Transverse colon (tissue), 4 donors: ENCODE measurements around the gene TXNDC11. TPM values are rescaled to one million over a fixed set of nuclear protein-coding genes. Genes with fewer than 3 reads are reported as not detected.

Experiments
- DNase-seq: peaks from one replicate; pipeline ENCODE4 v3.0.0-alpha.2; 2019
- H3K27ac ChIP-seq, 4 donors: fragments of 200-600 bp; sonication (generic); 2 replicates each; pipeline ENCODE4 v1.5.1; 2016 to 2018; ENCODE audit warnings: inconsistent platforms in 4 of 4
- H3K27me3 ChIP-seq: fragments of 200-600 bp; sonication (generic); 2 replicates; pipeline ENCODE4 v1.5.1; 2017; ENCODE audit warnings: inconsistent platforms
- H3K36me3 ChIP-seq, 4 donors: fragments of 200-600 bp; sonication (generic); 2 replicates each; pipeline ENCODE4 v1.5.1; 2017 to 2019; ENCODE audit warnings: inconsistent platforms in 4 of 4
- H3K4me1 ChIP-seq, 4 donors: fragments of 200-600 bp; sonication (generic); 2 replicates each; pipeline ENCODE4 v1.5.1; 2017 to 2020; ENCODE audit warnings: inconsistent platforms in 4 of 4
- H3K4me3 ChIP-seq, 4 donors: fragments of 200-600 bp; sonication (generic); 1 replicate in 1 of 4; 2 replicates in 3 of 4; pipeline versions ENCODE4 v1.5.1 to v1.6.1; 2017 to 2019; ENCODE audit warnings: inconsistent platforms in 4 of 4
- H3K9me3 ChIP-seq, 2 donors: fragments of 200-600 bp; sonication (generic); 2 replicates each; pipeline ENCODE4 v1.5.1; 2017 to 2019; ENCODE audit warnings: inconsistent platforms in 2 of 2
- EP300 ChIP-seq: sonication (generic); formaldehyde crosslinking; IDR thresholded peaks from one replicate; pipeline ENCODE4 v1.6.1; 2017; ENCODE audit warnings: antibody characterized with exemption, low read depth
- POLR2A ChIP-seq: fragments of 450-650 bp; IDR thresholded peaks from one replicate; pipeline ENCODE4 v1.6.1; 2016; ENCODE audit warnings: antibody characterized with exemption, mild to moderate bottlenecking, moderate library complexity
- POLR2AphosphoS5 ChIP-seq, 3 donors: sonication (generic); formaldehyde crosslinking; IDR thresholded peaks; one replicate each; pipeline ENCODE4 v1.6.1; 2016; ENCODE audit warnings: antibody characterized with exemption in 3 of 3
- WGBS, 2 donors: methylation state at CpG; one replicate each; pipeline ENCODE4 v1.1.5; 2018; ENCODE audit warnings: low coverage in 1 of 2; 5-methylcytosine and 5-hydroxymethylcytosine counted together
- in situ Hi-C, 4 donors: fragments of 200-750 bp; cut with MboI; loops; one replicate each; pipeline versions ENCODE4 v1.15.0 to v1.15.1; 2017; ENCODE audit warnings: low sequenced_read_pairs in 3 of 4, low pct_ligation_motif_present in 1 of 4, low pct_unique_long_range_greater_than_20kb in 1 of 4
- intact Hi-C: fragments of 100-400 bp; cut with DNase I; formaldehyde crosslinking; loops from one replicate; pipeline ENCODE4 v1.15.1; 2023; ENCODE audit warnings: low total_unique reads
- total RNA-seq, 4 donors: library from RNA; depleted of rRNA; stranded (reverse); fragments of >200 nt; gene quantifications; one replicate each; pipeline ENCODE4 v1.1.0, GENCODE V29; 2016
- TF ChIP-seq, protein P1 (sequence below), 5 experiments: fragments of 200-600 bp in 3 of 5; fragments of 450-650 bp in 2 of 5; sonication (generic) in 3 of 5; IDR thresholded peaks; 1 replicate in 2 of 5; 2 replicates in 3 of 5; pipeline ENCODE4 v1.5.1; 2016 to 2017; ENCODE audit warnings: antibody characterized with exemption in 5 of 5, inconsistent platforms in 3 of 5, mild to moderate bottlenecking in 2 of 5, moderate library complexity in 1 of 5

TXNDC11 gene
- total RNA-seq, 4 donors from 2014 or later, result 66.8 to 105 (median 71.1) TPM

- H3K27ac ChIP-seq, result no peak overlapping the region
- in situ Hi-C loops, result no loop called here
Observed at GRCh38 chr16:11666103-11667055, 76.3 kb downstream of the TXNDC11 start.

DNA sequence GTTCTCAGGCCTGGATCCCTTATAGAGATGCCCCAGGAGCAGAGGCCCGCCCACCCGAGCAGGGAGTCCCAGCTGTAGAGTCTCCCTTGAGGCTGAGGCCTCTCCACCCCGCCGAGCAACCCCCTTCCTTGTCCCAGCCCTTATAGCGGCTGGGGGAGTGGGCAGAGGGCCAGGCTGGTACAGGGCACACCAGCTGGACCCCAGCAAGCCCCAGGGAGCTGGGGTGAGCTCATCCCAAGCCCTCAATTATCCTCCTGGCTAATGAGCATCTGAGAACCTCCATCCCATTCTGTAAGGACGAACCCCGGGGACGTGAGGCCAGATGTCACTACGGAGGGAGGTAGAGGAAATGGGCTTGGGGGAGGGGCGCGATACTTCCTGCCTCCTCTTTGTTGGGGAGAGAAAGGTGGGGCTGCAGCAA, 77.6 kb downstream of the TXNDC11 start:
- no peaks in the 10 kb centered on the region for H3K9me3 ChIP-seq
- no peak overlapping the region for H3K4me3 ChIP-seq
- in situ Hi-C loops (no loop called here), intact Hi-C loops (no loop called here)
- TF ChIP-seq POLR2A (no peak), POLR2AphosphoS5 (IDR thresholded peaks at IDR 0.05) (no peak), EP300 (no peak)
- TF ChIP-seq, protein P1, sequence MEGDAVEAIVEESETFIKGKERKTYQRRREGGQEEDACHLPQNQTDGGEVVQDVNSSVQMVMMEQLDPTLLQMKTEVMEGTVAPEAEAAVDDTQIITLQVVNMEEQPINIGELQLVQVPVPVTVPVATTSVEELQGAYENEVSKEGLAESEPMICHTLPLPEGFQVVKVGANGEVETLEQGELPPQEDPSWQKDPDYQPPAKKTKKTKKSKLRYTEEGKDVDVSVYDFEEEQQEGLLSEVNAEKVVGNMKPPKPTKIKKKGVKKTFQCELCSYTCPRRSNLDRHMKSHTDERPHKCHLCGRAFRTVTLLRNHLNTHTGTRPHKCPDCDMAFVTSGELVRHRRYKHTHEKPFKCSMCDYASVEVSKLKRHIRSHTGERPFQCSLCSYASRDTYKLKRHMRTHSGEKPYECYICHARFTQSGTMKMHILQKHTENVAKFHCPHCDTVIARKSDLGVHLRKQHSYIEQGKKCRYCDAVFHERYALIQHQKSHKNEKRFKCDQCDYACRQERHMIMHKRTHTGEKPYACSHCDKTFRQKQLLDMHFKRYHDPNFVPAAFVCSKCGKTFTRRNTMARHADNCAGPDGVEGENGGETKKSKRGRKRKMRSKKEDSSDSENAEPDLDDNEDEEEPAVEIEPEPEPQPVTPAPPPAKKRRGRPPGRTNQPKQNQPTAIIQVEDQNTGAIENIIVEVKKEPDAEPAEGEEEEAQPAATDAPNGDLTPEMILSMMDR (IDR thresholded peaks at IDR 0.05), result no peak
- H3K4me1 ChIP-seq, result peaks cover 0 to 19% (median 15%) of the 10 kb centered on the region in 4 donors
- H3K27ac ChIP-seq, result no peak overlapping the region
- no peak for DNase-seq
- 50 to 60% methylated on average over 1 to 11 of the region's 11 CpGs for WGBS, 2 donors
- no peaks in the 10 kb centered on the region for H3K36me3 ChIP-seq
- H3K27me3 ChIP-seq, result peaks cover 6% of the 10 kb centered on the region

More at GRCh38 chr16:11666103-11667055, 76.3 kb downstream of the TXNDC11 start:
- intact Hi-C loops, result no loop called here
- Histone ChIP-seq H3K36me3 (no peaks in the 10 kb centered on the region), H3K4me3 (no peak overlapping the region), H3K4me1 (peaks cover 0 to 29% (median 19%) of the 10 kb centered on the region in 4 donors), H3K27me3 (peaks cover 6% of the 10 kb centered on the region), H3K9me3 (no peaks in the 10 kb centered on the region)
- no peak for TF ChIP-seq POLR2A
- no peak for TF ChIP-seq EP300
- TF ChIP-seq POLR2AphosphoS5 (IDR thresholded peaks at IDR 0.05), result no peak
- TF ChIP-seq, protein P1 (IDR thresholded peaks at IDR 0.05), result no peak
- WGBS, 2 donors, result 72 to 74% methylated on average over 6 to 14 of the region's 14 CpGs
- no peak for DNase-seq

GRCh38 chr16:11662582-11662981, 80.1 kb downstream of the TXNDC11 start:
- in situ Hi-C loops, result no loop called here
- H3K27ac ChIP-seq, result no peak overlapping the region

DNA sequence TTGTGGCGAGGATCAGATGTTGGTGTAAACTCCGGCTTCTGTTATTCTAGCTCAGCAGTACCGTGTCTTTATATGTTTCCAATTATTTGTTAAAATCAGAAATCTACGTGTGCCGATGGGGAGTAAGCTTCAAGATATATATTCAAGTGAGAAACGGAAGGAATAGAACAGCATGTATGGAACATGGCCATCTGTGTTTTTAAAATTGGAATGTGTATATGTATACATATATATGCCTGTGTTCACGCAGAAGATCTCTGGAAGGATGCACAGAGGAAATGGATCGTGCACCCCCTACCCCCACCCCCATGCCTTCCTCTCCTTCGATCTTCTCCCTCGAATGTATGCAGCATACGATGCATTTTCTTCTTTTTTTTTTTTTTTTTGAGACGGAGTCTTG, 82.1 kb downstream of the TXNDC11 start:
- Histone ChIP-seq H3K4me1 (no peaks in the 10 kb centered on the region), H3K27me3 (no peaks in the 10 kb centered on the region), H3K4me3 (no peak overlapping the region), H3K36me3 (no peaks in the 10 kb centered on the region), H3K9me3 (no peaks in the 10 kb centered on the region), H3K27ac (no peak overlapping the region)
- no peak for DNase-seq
- 82 to 88% methylated on average over 7 to 12 of the region's 12 CpGs for WGBS, 2 donors
- TF ChIP-seq POLR2A (no peak), POLR2AphosphoS5 (IDR thresholded peaks at IDR 0.05) (no peak), EP300 (no peak)
- TF ChIP-seq, protein P1 (IDR thresholded peaks at IDR 0.05), result no peak
- in situ Hi-C loops (no loop called here), intact Hi-C loops (no loop called here)

More at GRCh38 chr16:11662582-11662981, 80.1 kb downstream of the TXNDC11 start:
- Histone ChIP-seq H3K36me3 (no peaks in the 10 kb centered on the region), H3K9me3 (no peaks in the 10 kb centered on the region), H3K4me3 (no peak overlapping the region), H3K4me1 (peaks cover 0 to under 1% (median 0%) of the 10 kb centered on the region in 4 donors), H3K27me3 (no peaks in the 10 kb centered on the region)
- no peak for TF ChIP-seq EP300
- no peak for TF ChIP-seq POLR2A
- TF ChIP-seq POLR2AphosphoS5 (IDR thresholded peaks at IDR 0.05), result no peak
- TF ChIP-seq, protein P1 (IDR thresholded peaks at IDR 0.05), result no peak
- intact Hi-C loops, result no loop called here
- DNase-seq, result no peak
- 77 to 90% methylated on average over 3 to 5 of the region's 5 CpGs for WGBS, 2 donors
